DND-41 (cell line): ENCODE data around the gene SGCD.

ENCODE experiments used
- EZH2 ChIP-seq: IDR thresholded peaks from 3 replicates; pipeline ENCODE4 v1.6.1; 2012; ENCODE audit warnings: borderline replicate concordance, low read depth, mild to moderate bottlenecking, moderate library complexity, low read length, inconsistent platforms; ENCODE audit not compliant: severe bottlenecking
- TF ChIP-seq, protein P1 (sequence below): IDR thresholded peaks from 2 replicates; pipeline ENCODE4 v1.5.1; 2012; ENCODE audit warnings: borderline replicate concordance, low read length, moderate library complexity, mild to moderate bottlenecking; ENCODE audit not compliant: poor library complexity, severe bottlenecking; ENCODE audit errors: extremely low read depth

DNA sequence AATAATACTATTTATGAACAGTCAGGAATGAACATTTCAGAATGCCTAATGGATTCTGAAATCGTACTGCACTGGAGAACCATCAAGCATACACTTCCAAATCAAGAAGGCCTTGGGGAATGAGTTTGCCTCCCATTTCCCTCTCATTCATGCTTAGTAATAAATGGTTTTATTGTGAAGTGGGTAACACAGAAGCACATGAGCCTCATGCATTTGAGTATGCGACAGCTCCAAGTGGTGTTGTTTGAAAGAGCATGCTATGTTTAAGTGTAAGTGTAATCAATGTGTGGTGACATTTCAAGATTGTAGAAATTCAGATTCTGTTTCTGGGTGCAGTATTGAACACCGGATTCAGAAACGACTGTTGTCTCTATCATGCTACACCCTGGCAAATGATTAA, 60.0 kb downstream of the SGCD start:
- TF ChIP-seq, protein P1, sequence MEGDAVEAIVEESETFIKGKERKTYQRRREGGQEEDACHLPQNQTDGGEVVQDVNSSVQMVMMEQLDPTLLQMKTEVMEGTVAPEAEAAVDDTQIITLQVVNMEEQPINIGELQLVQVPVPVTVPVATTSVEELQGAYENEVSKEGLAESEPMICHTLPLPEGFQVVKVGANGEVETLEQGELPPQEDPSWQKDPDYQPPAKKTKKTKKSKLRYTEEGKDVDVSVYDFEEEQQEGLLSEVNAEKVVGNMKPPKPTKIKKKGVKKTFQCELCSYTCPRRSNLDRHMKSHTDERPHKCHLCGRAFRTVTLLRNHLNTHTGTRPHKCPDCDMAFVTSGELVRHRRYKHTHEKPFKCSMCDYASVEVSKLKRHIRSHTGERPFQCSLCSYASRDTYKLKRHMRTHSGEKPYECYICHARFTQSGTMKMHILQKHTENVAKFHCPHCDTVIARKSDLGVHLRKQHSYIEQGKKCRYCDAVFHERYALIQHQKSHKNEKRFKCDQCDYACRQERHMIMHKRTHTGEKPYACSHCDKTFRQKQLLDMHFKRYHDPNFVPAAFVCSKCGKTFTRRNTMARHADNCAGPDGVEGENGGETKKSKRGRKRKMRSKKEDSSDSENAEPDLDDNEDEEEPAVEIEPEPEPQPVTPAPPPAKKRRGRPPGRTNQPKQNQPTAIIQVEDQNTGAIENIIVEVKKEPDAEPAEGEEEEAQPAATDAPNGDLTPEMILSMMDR = no peak
- no peak for TF ChIP-seq EZH2
